H1 (cell line): ENCODE data around the gene CELSR1. TPM values are rescaled to one million over a fixed set of nuclear protein-coding genes. Genes with fewer than 3 reads are reported as not detected.

ENCODE experiments used
- CBX5 ChIP-seq: fragments of 300-800, 300-1000 bp; sonication (generic); IDR thresholded peaks from 2 replicates; pipeline ENCODE4 v1.7.1; 2016; ENCODE audit warnings: antibody characterized with exemption, low read length, low read depth
- CBX8 ChIP-seq: fragments of 300-800, 300-1000 bp; sonication (generic); IDR thresholded peaks from 2 replicates; pipeline ENCODE4 v1.7.1; 2016; ENCODE audit warnings: low read depth, low read length, borderline replicate concordance
- HDAC6 ChIP-seq: IDR thresholded peaks from one replicate; pipeline ENCODE4 v1.7.1; 2012; ENCODE audit warnings: low read depth, mild to moderate bottlenecking, inconsistent platforms, low read length, moderate library complexity
- SP2 ChIP-seq: IDR thresholded peaks from 2 replicates; pipeline ENCODE4 v1.6.1; 2012; ENCODE audit warnings: mild to moderate bottlenecking, low read length, inconsistent platforms
- SRF ChIP-seq: IDR thresholded peaks from 2 replicates; pipeline ENCODE4 v1.6.1; 2011; ENCODE audit warnings: mild to moderate bottlenecking, low read depth, low read length, moderate library complexity
- polyA plus RNA-seq, 7 experiments: library from polyadenylated mRNA; depleted of rRNA in 3 of 7; stranded (reverse) in 5 of 7; unstranded in 2 of 7; fragments of >200 nt in 5 of 7; fragments of 200-250 nt in 2 of 7; gene quantifications; 1 replicate in 5 of 7; 2 replicates in 1 of 7; 4 replicates in 1 of 7; pipeline versions ENCODE4 v1.2.1 to v1.2.3, GENCODE V29; 2011 to 2013; ENCODE audit warnings: missing spikeins in 2 of 7, mixed read lengths in 2 of 7
- total RNA-seq: library from RNA; stranded (reverse); fragmentation: NEBNext Ultra II Directional; extraction: Animal tissue kit (Norgen Biotek cat#: 25700); gene quantifications from 2 replicates; pipeline ENCODE4 v1.2.1, GENCODE V29; 2021
- TF ChIP-seq, protein P1 (sequence below): IDR thresholded peaks from 2 replicates; pipeline ENCODE4 v1.6.1; 2011; ENCODE audit warnings: low read length, improper control_type of control experiment

Gene CELSR1
- total and polyA plus RNA-seq, 2 of the 8 experiments (the other 6 are each of a cell fraction or from before 2014, with no cell fraction given): 9.0 to 12.4 TPM

DNA sequence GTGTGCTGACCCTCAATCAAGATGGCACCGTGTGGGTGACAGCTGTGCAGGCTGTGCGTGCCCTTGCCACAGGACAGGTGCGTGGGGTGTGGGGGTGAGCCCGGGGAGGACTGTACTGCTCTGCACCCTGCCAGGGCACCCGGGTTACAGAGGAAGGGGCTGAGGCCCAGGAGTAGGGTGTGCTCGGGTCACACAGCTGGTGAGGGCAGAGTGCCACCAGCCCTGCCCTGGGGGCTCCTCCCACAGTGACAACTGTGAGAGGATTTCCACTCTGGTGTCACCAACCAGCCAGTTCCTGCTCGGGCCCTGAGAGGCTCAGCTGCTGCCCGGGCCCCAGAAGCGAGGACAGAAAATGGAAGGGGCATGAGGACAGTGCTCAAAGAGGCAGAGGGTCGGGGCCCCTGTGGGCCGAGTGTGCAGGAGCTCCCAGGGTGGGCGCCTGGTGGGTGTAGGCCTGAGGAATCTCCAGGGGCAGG is 181.4 kb downstream of the CELSR1 start (continued):
- TF ChIP-seq HDAC6 (no peak), SP2 (no peak), SRF (no peak), CBX5 (no peak), CBX8 (no peak)
- TF ChIP-seq, protein P1, sequence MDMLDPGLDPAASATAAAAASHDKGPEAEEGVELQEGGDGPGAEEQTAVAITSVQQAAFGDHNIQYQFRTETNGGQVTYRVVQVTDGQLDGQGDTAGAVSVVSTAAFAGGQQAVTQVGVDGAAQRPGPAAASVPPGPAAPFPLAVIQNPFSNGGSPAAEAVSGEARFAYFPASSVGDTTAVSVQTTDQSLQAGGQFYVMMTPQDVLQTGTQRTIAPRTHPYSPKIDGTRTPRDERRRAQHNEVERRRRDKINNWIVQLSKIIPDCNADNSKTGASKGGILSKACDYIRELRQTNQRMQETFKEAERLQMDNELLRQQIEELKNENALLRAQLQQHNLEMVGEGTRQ: no peak
